ENCODE measurements around the gene KLHL6. TPM values are rescaled to one million over a fixed set of nuclear protein-coding genes. Genes with fewer than 3 reads are reported as not detected.

The KLHL6 gene
- total and polyA plus RNA-seq, 10 of the 15 experiments (the other 5 are each of a cell fraction or from before 2014, with no cell fraction given): 4.0 to 91.8 (median 24.4) TPM

GRCh38 chr3:183447206-183448001 is 108.1 kb downstream of the KLHL6 start (continued):
- TF ChIP-seq ATF2 (IDR thresholded peaks at IDR 0.05; ENCODE audit: low read length) (no peak), RBBP5 (conservative IDR thresholded peaks at IDR 0.05) (no peak), KDM1A (IDR thresholded peaks at IDR 0.05; ENCODE audit: borderline replicate concordance) (no peak), E4F1 (IDR thresholded peaks at IDR 0.05; ENCODE audit: borderline replicate concordance, partially characterized antibody) (no peak), ZNF217 (IDR thresholded peaks at IDR 0.05) (no peak), GATAD2B (conservative IDR thresholded peaks at IDR 0.05; ENCODE audit: low read depth) (peak; percentile 72; the same call in 1 of the 2 replicates), FOXM1 (IDR thresholded peaks at IDR 0.05; ENCODE audit: low read depth, low read length) (no peak), CHD1 (IDR thresholded peaks at IDR 0.05; ENCODE audit: low read depth, low read length) (no peak), EGR1 (IDR thresholded peaks at IDR 0.05; ENCODE audit: borderline replicate concordance in 1 of 2, low read depth in 2 of 2, low read length in 2 of 2) (0 out of 3 replicates have a peak, but pooled peaks of 1 of the 2 experiments have one; percentile 21), NR2C2 (IDR thresholded peaks at IDR 0.05; ENCODE audit: borderline replicate concordance, control insufficient read depth, insufficient read length, low read depth) (no peak), WRNIP1 (IDR thresholded peaks at IDR 0.05; ENCODE audit: borderline replicate concordance, low read depth, low read length) (no peak), RUNX3 (IDR thresholded peaks at IDR 0.05; ENCODE audit: low read length) (peak; percentile 35; the same call in 1 of the 2 replicates), TBL1XR1 (IDR thresholded peaks at IDR 0.05; ENCODE audit: low read depth, low read length) (no peak), PML (IDR thresholded peaks at IDR 0.05; ENCODE audit: low read length) (peak; percentile 36; the same call in 1 of the 2 replicates), HDGF (IDR thresholded peaks at IDR 0.05) (no peak), RCOR1 (conservative IDR thresholded peaks at IDR 0.05; ENCODE audit: low read depth, low read length) (no peak), BHLHE40 (IDR thresholded peaks at IDR 0.05; ENCODE audit: borderline replicate concordance in 1 of 2, low read depth in 2 of 2, low read length in 1 of 2) (peak in 1 of 2 experiments; percentile 64; a peak in 2 of 4 replicates), JUNB (IDR thresholded peaks at IDR 0.05) (no peak), MTA2 (IDR thresholded peaks at IDR 0.05; ENCODE audit: low read depth) (0 out of 2 replicates have a peak, but pooled peaks have one; percentile 21), NRF1 (conservative IDR thresholded peaks at IDR 0.05; ENCODE audit: low read depth, low read length) (no peak), STAT1 (conservative IDR thresholded peaks at IDR 0.05) (no peak), EZH2 (IDR thresholded peaks at IDR 0.05; ENCODE audit: borderline replicate concordance, control insufficient read depth, low read depth, low read length) (no peak), SMARCA5 (IDR thresholded peaks at IDR 0.05) (peak; percentile 70), IKZF1 (conservative IDR thresholded peaks at IDR 0.05) (peak; percentile 70), NFIC (IDR thresholded peaks at IDR 0.05; ENCODE audit: low read depth, low read length) (no peak), NR2C1 (IDR thresholded peaks at IDR 0.05) (no peak)
